GM19099 (cell line): ENCODE data around the gene CD4.

Experiments used
- POLR2A ChIP-seq: IDR thresholded peaks from 3 replicates; pipeline ENCODE4 v1.6.1; 2011; ENCODE audit warnings: low read depth; ENCODE audit not compliant: insufficient read length; ENCODE audit errors: extremely low read depth

The CD4 gene

DNA sequence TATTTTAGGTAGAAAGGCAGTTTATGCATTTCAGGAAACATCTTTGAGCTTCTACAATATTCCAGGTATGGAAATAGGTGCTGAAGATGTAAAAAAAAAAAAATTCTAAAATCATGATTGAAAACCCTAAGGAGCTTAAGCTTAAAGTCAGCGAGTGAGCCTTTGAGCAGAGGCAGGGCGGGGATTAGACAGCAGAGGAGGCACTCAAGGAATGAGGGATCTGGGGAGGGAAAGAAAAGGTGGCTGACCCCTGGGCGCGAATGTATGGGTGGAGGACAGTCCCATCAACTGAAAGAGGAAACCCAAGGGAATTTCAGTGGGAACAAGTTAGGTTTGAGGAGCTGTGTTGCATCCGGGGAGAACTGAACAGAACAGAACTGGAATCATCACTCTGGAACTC is 29.6 kb upstream of the CD4 start:
- TF ChIP-seq POLR2A = no peak

DNA sequence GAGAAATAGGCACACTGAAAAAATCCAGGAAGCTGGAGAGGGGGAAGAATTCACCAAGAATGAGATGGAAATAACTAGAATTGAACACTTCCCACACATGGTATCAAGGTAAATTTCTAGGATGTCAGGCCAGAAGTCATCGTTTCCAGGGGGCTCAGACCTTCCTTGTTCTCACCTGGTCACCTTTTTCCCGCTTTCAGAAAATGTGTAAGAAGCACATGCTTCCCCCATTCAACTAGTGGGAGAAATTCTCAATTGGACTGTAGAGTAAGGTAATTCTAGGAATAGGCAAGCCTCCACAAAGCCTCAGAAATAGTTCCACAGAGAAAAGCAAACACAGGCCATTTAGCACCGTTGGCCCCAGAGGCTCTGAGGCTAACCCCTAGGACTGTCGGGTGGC is 25.9 kb upstream of the CD4 start:
- no peak for TF ChIP-seq POLR2A

DNA sequence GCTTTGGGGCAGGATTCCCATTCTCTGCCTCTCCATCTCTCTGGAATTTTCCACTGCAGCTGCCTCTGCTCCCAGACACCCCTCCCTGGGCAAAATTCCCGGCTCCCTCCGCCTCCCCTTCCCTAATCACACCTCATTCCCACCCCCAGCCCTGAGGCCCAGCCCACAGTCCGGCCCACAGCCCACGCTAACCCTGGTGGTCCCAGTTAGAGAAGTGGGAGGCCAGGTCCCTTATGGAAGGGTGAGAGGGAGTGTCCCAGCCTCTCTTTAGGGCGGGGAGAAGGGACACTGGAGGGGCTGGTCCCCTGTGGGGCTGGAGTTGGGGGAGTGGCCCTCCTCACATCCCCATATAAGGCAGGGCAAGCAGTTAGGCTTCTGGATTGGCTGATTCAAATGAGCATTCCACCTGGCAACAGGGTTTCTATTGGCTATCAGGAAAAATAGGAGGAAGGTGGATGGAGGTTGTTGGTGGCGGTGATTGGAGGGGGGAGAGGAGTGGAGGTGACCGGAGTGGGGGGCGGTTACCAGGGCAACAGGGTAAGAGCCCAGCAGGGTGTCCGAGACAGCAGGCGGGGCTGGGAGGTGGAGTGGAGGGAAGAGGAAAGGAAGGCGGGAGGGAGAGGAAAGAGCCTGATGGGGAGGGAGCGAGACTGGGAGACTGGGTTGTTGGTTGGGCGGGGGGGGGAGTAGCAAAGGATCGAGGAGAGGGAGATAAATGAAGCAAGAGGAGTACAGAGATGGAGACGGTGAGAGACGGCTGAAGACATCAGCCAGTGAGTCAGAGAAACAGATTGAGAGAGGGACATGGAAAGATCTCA is 25.1 kb upstream of the CD4 start:
- TF ChIP-seq POLR2A = peak; percentile 40

DNA sequence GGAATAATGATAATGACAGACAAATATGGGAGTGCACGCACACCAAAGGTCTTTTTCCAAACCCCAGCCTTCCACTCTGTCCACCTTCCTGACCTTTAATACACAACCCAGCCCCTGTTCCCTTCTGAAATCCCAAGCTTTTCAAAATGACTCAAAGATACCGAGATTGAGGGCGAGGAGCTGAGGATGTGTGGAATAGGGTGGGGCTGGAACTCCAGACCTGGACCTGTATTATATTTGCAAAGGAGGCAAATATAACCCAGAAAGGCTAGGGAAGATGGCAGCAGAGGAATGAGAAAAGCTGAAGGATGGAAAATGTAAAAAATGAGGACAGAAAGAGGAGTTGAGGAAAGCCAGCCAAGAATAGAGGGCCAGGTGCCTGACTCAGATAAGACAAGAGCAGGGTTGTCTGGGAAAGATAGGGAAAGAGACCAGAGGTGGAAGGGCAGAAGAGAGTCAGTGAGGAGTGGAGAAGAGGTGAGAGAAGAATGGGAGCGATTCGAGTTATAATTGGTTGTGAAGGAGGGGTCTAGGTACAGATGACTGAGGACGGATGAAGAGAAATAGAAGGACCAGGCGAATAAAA is 24.2 kb upstream of the CD4 start:
- no peak for TF ChIP-seq POLR2A

DNA sequence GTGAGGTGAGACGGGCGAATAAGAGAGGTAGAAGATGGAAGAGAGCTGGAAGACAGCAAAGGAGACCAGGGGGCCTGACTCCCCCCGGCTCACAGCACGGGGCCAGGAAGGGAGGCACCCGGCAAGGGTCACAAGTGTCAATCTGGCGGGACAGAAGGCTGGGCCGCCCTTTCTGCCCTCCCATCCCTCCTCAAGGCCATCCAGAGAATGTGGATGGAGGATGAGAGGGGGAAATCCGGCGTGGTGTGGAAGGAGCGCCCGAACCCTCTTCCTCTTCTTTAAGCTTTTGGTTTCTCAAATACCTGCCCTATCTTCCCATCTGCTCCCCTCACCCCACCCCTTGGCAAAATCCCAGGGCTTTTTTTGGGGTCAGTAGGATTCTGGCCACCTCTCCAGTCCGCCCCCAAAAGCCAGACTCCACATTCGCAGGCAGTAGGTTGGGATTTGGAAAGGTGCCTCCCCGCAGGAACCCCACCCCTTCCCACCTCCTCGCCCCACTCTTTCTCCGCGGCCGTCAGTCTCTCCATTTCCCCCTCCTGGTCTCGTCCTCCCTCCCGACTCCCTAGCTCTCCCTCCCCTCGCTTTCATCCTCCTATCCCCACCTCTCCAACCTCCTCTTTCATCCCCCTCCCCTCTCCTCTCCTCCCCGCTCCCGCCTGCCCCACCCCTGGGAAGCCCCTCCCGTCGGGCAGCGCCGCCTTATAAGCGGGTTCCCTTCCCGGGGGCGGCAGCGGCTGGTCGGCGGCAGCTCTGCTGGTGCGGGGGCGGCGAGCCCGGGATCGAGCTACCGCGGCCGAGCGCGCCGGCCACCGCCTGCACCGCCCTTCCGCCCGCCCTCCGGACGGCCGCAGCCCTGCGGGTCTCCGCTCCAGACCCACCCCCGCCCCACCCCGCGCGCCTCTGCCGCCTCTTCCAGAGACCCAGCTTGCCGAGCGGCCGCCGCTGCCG is 23.4 kb upstream of the CD4 start, which contains the start of gene PTMS:
Gene PTMS, plus strand, starts transcription at position 730 of the 948 bp plus-strand sequence. CDS start 343 bp downstream, outside the sequence.
- TF ChIP-seq POLR2A = peak; percentile 70

DNA sequence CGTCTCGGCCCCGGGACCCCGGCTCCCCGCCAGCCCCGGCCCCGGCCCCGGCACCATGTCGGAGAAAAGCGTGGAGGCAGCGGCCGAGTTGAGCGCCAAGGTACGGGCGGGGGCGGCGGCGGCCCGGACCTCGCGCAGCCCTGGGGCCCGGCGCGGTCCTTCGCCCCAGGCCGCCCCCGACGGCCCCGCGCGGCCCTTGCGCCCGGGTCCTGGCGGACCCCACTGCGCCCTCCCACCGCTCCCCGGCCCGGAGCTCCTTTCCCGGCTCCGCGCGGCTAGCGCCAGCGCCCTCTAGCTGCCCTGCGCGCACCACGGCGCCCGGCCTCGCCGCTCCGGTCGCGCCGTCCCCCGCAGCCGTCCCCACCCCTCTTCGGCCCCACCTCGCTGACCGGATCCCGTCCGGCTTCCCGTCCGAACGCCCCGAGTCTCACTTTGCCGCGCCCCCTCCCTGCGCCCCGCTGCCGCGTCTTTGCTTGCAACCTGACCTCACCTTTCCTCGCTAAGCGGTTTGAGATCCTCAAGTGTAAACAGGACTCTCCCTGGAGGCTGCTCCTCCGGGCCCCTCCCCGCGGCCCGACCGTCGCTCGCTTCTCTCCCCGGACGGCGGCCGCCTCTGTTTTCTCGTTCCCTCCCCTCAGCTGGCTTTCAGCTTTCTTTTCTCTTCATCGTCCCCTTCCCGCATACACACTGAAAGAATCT is 22.5 kb upstream of the CD4 start:
- peak; percentile 48 for TF ChIP-seq POLR2A

DNA sequence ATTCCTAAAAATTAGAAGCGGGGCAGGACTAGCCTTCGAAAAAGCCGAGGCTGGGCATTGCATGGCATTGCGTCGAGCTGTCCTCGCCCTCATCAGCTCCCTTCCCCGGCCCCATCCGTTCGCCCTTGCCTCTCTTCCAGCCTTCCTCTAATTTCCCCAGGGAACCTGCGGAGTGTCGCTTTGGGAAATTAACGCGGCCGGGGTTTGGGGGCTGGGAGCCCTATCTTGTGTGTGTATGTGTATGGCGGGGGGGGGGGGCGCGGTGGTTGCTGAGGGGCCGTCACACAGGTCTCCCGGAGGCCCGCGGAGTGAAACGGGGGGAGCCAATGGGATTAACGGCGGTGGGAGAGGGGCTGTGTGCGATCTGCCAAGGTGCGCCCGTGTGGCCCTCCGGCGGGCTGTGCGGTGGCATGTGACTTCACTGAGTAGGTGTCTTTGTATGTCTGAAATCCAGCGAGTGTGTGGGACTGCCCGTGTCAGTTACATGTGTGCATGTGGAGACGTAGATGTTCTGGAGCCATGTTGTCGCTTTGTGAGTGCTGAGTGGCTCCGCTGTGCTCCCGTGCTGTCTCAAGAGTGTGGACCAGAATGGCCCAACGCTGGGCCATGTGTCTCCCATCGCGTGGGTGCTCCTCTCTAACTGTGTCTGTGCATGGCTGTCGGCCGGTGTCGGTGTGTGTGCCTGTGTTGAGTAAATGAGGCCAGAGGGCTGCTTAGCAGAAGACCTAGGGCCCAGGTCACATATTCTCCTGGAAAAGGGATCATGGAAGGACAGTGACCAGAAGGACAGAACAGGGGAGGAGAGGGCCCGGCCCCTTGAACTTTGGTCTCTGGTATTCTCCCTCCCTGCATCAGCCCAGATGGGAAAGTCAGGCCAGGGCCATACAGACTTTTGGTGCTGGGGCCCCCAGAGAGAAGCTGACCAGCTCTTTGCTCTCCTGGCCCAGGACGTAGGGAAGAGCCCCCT is 21.7 kb upstream of the CD4 start:
- no peak for TF ChIP-seq POLR2A

DNA sequence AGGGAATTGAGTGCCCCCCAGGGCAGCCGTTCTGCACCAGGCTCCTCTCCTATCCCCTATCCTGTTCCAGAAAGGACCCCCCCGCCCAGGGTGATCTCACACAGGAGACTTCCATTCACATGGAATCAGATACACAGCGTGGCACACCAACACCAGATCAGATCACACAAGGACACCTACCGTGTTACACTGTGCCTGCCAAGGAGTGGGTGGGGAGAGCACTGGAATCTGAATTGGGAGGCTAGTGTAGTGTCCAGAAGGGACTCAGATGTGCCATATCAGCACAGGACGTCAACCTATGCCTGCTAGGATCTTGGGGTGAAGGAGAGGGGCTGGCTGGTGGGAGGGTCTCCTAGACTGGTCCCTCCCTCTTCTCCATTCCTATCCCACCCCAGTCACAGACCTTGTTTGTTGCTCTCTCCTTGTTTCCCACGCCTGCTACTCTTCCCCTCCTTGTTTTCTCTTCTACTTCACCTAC is 20.9 kb upstream of the CD4 start:
- no peak for TF ChIP-seq POLR2A

DNA sequence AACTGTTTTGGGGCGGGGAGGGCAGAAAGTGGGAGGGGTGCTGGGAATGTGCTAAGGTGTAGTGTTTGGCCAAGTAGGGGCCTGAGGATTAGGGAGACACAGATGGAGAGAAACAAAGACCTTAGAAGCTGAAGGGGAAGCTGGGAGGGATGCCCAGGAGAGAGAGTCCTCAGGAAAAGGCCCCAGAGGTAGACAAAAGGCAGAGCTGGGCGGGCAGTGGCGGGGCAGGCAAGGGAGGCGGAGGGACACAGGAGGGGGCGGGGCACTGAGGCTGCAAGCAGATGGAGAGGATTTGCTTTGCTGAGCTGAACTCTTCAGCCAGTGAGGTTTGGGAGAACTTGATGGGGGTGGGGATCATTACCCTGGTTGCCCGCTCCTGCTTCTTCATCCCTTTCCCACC is 20.3 kb upstream of the CD4 start:
- TF ChIP-seq POLR2A = no peak

DNA sequence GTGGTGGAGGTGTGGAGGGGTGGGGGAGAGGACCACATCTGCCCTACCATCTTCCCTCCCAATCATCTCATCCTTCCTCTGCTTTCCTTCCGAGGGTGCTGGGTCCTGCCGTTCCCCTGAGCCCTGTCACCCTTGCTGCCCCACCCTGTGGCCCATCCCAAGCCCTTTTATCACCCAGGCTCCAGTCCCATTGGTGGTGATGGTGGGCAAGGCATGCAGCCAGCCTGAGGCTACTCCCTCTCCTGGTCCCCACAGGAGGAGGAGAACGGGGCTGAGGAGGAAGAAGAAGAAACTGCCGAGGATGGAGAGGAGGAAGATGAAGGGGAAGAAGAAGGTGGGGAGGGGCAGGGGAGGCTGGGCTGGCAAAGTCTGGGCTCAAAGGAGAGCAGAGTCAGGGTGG is 19.7 kb upstream of the CD4 start:
- no peak for TF ChIP-seq POLR2A

DNA sequence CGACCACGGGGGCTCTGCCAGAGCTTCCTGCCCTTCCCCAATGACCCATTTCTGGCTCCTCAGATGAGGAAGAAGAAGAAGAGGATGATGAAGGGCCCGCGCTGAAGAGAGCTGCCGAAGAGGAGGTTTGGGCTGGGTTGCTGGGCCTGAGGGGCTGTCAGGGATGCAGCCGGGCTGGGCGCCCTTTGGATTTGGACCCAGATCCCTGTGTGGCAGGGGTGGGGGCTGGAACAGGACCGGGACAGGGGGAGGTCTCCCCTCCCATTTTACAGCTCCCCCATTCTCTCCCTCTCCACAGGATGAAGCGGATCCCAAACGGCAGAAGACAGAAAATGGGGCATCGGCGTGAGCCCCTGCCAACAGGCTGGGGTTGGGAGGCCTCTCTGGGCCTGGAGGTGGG is 19.2 kb upstream of the CD4 start:
- no peak for TF ChIP-seq POLR2A

DNA sequence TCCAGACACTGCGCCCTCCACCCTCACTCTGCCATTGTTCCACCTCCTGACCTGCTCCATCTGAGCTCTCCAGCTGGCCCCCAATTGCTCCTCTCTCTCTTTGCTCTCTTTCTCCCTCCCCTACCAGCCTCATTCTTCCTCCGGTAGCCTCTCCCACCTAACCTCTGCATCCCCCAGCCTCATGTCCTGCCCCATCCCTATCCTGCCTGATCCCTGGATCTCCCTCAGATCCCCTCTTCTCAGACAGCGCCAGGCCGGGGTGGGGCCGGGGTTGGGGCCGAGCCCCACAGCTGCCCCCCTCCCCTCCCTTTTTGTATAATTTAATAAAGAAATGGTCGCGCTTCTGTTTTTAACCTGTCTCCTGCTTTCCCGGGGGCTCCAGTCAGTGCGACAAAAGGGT is 18.7 kb upstream of the CD4 start:
- TF ChIP-seq POLR2A = no peak

DNA sequence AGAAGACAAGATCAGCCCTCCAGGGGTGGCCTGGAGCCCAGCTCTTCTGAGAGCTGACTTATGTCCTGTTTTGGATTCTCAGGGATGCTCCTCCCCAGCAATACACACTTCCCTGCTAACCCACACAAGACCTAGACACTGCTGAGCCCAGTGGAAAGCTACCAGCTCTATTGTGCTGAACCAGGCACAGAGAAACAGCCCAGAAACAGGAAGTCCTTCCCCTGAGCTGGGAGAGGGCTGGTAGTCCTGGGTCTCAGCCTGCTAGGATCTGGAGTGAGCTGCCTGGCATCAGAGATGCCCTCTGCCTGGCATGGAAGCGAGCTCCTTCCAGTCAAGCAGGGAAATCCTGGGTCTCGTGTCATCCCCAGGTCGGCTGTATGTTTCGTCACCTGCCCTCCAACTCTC is 18.2 kb upstream of the CD4 start:
- TF ChIP-seq POLR2A = no peak
